SU-DHL-6 (cell line): ENCODE measurements around the gene FAM72C.
"Not testable (repeated sequence)": the region's sequence is repeated elsewhere in the genome, so short reads cannot be mapped to it uniquely, and the experiment has no call there.

Experiments used
- EZH2phosphoT487 ChIP-seq: fragments of 200-600 bp; sonication (generic), shearing (Covaris generic); conservative IDR thresholded peaks from 2 replicates; pipeline ENCODE4 v1.6.1; 2018; ENCODE audit warnings: mild to moderate bottlenecking, antibody characterized with exemption, low read length, moderate library complexity, mixed read lengths
- TF ChIP-seq, protein P1 (sequence below): fragments of 200-600 bp; sonication (generic); IDR thresholded peaks from one replicate; pipeline ENCODE4 v1.5.1; 2017; ENCODE audit warnings: antibody characterized with exemption, mild to moderate bottlenecking, low read length, moderate library complexity; ENCODE audit not compliant: insufficient read depth, poor library complexity, severe bottlenecking

DNA sequence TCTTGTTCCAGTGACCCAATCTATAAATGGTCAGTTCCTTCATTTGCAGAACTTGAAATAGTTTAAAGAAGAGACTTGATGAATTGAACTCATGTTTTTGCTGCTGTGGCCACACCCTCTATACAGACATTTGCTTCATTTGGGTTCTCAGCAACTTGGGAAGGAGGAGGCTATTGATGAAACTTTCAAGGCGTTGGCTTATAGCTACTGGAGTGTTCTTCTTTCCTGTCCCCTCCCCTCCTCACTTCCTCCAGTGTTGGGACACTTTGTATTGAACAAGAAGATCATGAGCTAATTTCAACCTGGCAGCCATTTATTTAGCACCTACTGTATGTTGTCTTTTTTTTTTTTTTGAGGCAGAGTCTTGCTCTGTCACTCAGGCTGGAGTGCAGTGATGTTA is 17.9 kb upstream of the FAM72C start:
- TF ChIP-seq, protein P1, sequence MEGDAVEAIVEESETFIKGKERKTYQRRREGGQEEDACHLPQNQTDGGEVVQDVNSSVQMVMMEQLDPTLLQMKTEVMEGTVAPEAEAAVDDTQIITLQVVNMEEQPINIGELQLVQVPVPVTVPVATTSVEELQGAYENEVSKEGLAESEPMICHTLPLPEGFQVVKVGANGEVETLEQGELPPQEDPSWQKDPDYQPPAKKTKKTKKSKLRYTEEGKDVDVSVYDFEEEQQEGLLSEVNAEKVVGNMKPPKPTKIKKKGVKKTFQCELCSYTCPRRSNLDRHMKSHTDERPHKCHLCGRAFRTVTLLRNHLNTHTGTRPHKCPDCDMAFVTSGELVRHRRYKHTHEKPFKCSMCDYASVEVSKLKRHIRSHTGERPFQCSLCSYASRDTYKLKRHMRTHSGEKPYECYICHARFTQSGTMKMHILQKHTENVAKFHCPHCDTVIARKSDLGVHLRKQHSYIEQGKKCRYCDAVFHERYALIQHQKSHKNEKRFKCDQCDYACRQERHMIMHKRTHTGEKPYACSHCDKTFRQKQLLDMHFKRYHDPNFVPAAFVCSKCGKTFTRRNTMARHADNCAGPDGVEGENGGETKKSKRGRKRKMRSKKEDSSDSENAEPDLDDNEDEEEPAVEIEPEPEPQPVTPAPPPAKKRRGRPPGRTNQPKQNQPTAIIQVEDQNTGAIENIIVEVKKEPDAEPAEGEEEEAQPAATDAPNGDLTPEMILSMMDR, result not testable (repeated sequence)
- TF ChIP-seq EZH2phosphoT487, result not testable (repeated sequence)
